IPS-15b (cell line): ENCODE results near the gene TNPO1.
"Not testable (repeated sequence)": the region's sequence is repeated elsewhere in the genome, so short reads cannot be mapped to it uniquely, and the experiment has no call there.

Experiments used
- H3K27me3 ChIP-seq: one replicate; pipeline ENCODE4 v1.6.1; 2013; ENCODE audit warnings: low read length; ENCODE audit not compliant: control insufficient read depth, insufficient read depth
- H3K36me3 ChIP-seq: one replicate; pipeline ENCODE4 v1.6.1; 2013; ENCODE audit warnings: low read length; ENCODE audit not compliant: control insufficient read depth, insufficient read depth
- H3K4me1 ChIP-seq: one replicate; pipeline ENCODE4 v1.6.1; 2013; ENCODE audit warnings: mild to moderate bottlenecking, low read length; ENCODE audit not compliant: control insufficient read depth, insufficient read depth
- H3K4me3 ChIP-seq: one replicate; pipeline ENCODE4 v1.5.1; 2013; ENCODE audit warnings: low read depth, low read length
- H3K9ac ChIP-seq: one replicate; pipeline ENCODE4 v1.6.1; 2013; ENCODE audit warnings: low read depth, mild to moderate bottlenecking, low read length
- H3K9me3 ChIP-seq: one replicate; pipeline ENCODE4 v1.6.1; 2013; ENCODE audit warnings: mild to moderate bottlenecking, low read length; ENCODE audit not compliant: control insufficient read depth, insufficient read depth

TNPO1 gene

GRCh38 chr5:72796001-72796400 is 20.5 kb upstream of the TNPO1 start:
- no peaks in the 10 kb centered on the region for H3K4me1 ChIP-seq
- H3K27me3 ChIP-seq, result no peaks in the 10 kb centered on the region
- no peaks in the 10 kb centered on the region for H3K36me3 ChIP-seq
- no peak overlapping the region for H3K9ac ChIP-seq
- H3K9me3 ChIP-seq, result no peaks in the 10 kb centered on the region
- H3K4me3 ChIP-seq, result no peak overlapping the region

- H3K9ac ChIP-seq, result no peak overlapping the region
- no peaks in the 10 kb centered on the region for H3K4me1 ChIP-seq
- H3K27me3 ChIP-seq, result no peaks in the 10 kb centered on the region
- no peak overlapping the region for H3K4me3 ChIP-seq
- no peaks in the 10 kb centered on the region for H3K9me3 ChIP-seq
- no peaks in the 10 kb centered on the region for H3K36me3 ChIP-seq
These were observed 16.7 kb upstream of the TNPO1 start for GRCh38 chr5:72799721-72800120.

GRCh38 chr5:72808637-72809036 is 7.8 kb upstream of the TNPO1 start:
- not testable (repeated sequence) for H3K4me3 ChIP-seq, H3K9me3 ChIP-seq, H3K27me3 ChIP-seq, H3K9ac ChIP-seq, H3K36me3 ChIP-seq, H3K4me1 ChIP-seq

GRCh38 chr5:72811849-72812248 is 4.6 kb upstream of the TNPO1 start:
- H3K36me3 ChIP-seq, result no peaks in the 10 kb centered on the region
- H3K27me3 ChIP-seq, result no peaks in the 10 kb centered on the region
- no peak overlapping the region for H3K9ac ChIP-seq
- no peak overlapping the region for H3K4me3 ChIP-seq
- no peaks in the 10 kb centered on the region for H3K9me3 ChIP-seq
- H3K4me1 ChIP-seq, result peaks cover 2% of the 10 kb centered on the region

- Histone ChIP-seq H3K36me3 (no peaks in the 10 kb centered on the region), H3K4me3 (no peak overlapping the region), H3K9ac (no peak overlapping the region), H3K27me3 (no peaks in the 10 kb centered on the region), H3K9me3 (no peaks in the 10 kb centered on the region), H3K4me1 (peaks cover 2% of the 10 kb centered on the region)
These were observed 4.0 kb upstream of the TNPO1 start for GRCh38 chr5:72812488-72812887.

GRCh38 chr5:72814104-72814503 is 2.4 kb upstream of the TNPO1 start:
- Histone ChIP-seq H3K27me3 (peaks cover 4% of the 10 kb centered on the region), H3K9ac (no peak overlapping the region), H3K4me1 (peaks cover 12% of the 10 kb centered on the region), H3K36me3 (no peaks in the 10 kb centered on the region), H3K4me3 (no peak overlapping the region), H3K9me3 (no peaks in the 10 kb centered on the region)

GRCh38 chr5:72814864-72815263 is 1.6 kb upstream of the TNPO1 start:
- Histone ChIP-seq H3K9ac (no peak overlapping the region), H3K27me3 (peaks cover 4% of the 10 kb centered on the region), H3K9me3 (no peaks in the 10 kb centered on the region), H3K4me1 (peaks cover 13% of the 10 kb centered on the region), H3K4me3 (no peak overlapping the region), H3K36me3 (no peaks in the 10 kb centered on the region)

- H3K9me3 ChIP-seq, result no peaks in the 10 kb centered on the region
These were observed 729 bp upstream of the TNPO1 start for GRCh38 chr5:72815580-72816283.

GRCh38 chr5:72817076-72817481 is 618 bp downstream of the TNPO1 start:
- no peaks in the 10 kb centered on the region for H3K36me3 ChIP-seq
- no peaks in the 10 kb centered on the region for H3K9me3 ChIP-seq
- peak overlapping the region; percentile 81 for H3K4me3 ChIP-seq

More at GRCh38 chr5:72815580-72816283, 729 bp upstream of the TNPO1 start:
- Histone ChIP-seq H3K9ac (peak overlapping the region; percentile 27), H3K27me3 (peaks cover 4% of the 10 kb centered on the region), H3K36me3 (no peaks in the 10 kb centered on the region), H3K4me1 (peaks cover 13% of the 10 kb centered on the region), H3K4me3 (peak overlapping the region; percentile 81)

GRCh38 chr5:72817671-72818266 is 1.3 kb downstream of the TNPO1 start:
- Histone ChIP-seq H3K4me1 (peaks cover 13% of the 10 kb centered on the region), H3K9me3 (no peaks in the 10 kb centered on the region), H3K4me3 (peak overlapping the region; percentile 81), H3K9ac (no peak overlapping the region), H3K27me3 (peaks cover 4% of the 10 kb centered on the region), H3K36me3 (no peaks in the 10 kb centered on the region)

More at GRCh38 chr5:72817076-72817481, 618 bp downstream of the TNPO1 start:
- Histone ChIP-seq H3K4me1 (peaks cover 13% of the 10 kb centered on the region), H3K9ac (peak overlapping the region; percentile 74), H3K27me3 (peaks cover 4% of the 10 kb centered on the region)

- Histone ChIP-seq H3K4me3 (peak overlapping the region; percentile 5), H3K36me3 (no peaks in the 10 kb centered on the region), H3K9ac (no peak overlapping the region), H3K9me3 (no peaks in the 10 kb centered on the region), H3K27me3 (peaks cover 4% of the 10 kb centered on the region), H3K4me1 (peaks cover 13% of the 10 kb centered on the region)
These were observed 2.5 kb downstream of the TNPO1 start for GRCh38 chr5:72818866-72819534.

GRCh38 chr5:72821776-72822175 is 5.3 kb downstream of the TNPO1 start:
- Histone ChIP-seq H3K36me3 (no peaks in the 10 kb centered on the region), H3K9ac (no peak overlapping the region), H3K4me3 (no peak overlapping the region), H3K4me1 (peaks cover 11% of the 10 kb centered on the region), H3K27me3 (peaks cover 4% of the 10 kb centered on the region), H3K9me3 (no peaks in the 10 kb centered on the region)
